A673 (cell line): Measurements from ENCODE around the gene COX5A. TPM values are rescaled to one million over a fixed set of nuclear protein-coding genes. Genes with fewer than 3 reads are reported as not detected.

ENCODE experiments used
- BruUV-seq: library from RNA; stranded (reverse); fragments of 400-500 nt; replicated peaks from 2 replicates; lab custom pipeline; 2021; lab: Mats Ljungman, UMichigan
- CTCF ChIA-PET: fragments of 300-600 bp; sonication (Branson Sonifier 250); formaldehyde crosslinking; loops from one replicate; lab custom pipeline; 2022; ENCODE audit warnings: antibody characterized with exemption; lab: Charles Lee
- POLR2A ChIA-PET: fragments of 300-600 bp; sonication (Branson Sonifier 250); formaldehyde crosslinking; loops from one replicate; lab custom pipeline; 2022; ENCODE audit warnings: antibody characterized with exemption; ENCODE audit not compliant: low non-redundant PET; lab: Charles Lee
- DNase-seq: peaks from one replicate; pipeline ENCODE4 v3.0.0-alpha.2; 2015; ENCODE audit warnings: low spot score
- H3K27ac ChIP-seq: fragments of 200-600 bp; sonication (generic); 2 replicates; pipeline ENCODE4 v1.5.1; 2016; ENCODE audit warnings: mixed run types, low read depth, mild to moderate bottlenecking, mixed read lengths, antibody characterized with exemption, low read length; ENCODE audit not compliant: poor library complexity, severe bottlenecking
- H3K27me3 ChIP-seq: fragments of 200-600 bp; sonication (generic); replicated peaks from 2 replicates; pipeline ENCODE4 v1.6.1; 2017; ENCODE audit warnings: mixed run types, low read depth, mild to moderate bottlenecking, mixed read lengths, antibody characterized with exemption, low read length; ENCODE audit not compliant: insufficient read depth, poor library complexity
- H3K36me3 ChIP-seq: fragments of 200-600 bp; sonication (generic); 2 replicates; pipeline ENCODE4 v1.6.1; 2016; ENCODE audit warnings: mixed run types, mild to moderate bottlenecking, mixed read lengths, antibody characterized with exemption, low read length; ENCODE audit not compliant: insufficient read depth, poor library complexity, severe bottlenecking
- H3K4me1 ChIP-seq: fragments of 200-600 bp; sonication (generic); 2 replicates; pipeline ENCODE4 v1.6.1; 2017; ENCODE audit warnings: mixed run types, mild to moderate bottlenecking, mixed read lengths, antibody characterized with exemption, low read length; ENCODE audit not compliant: insufficient read depth, poor library complexity, severe bottlenecking
- H3K4me3 ChIP-seq: fragments of 200-600 bp; sonication (generic); 2 replicates; pipeline ENCODE4 v1.5.1; 2016; ENCODE audit warnings: low read depth, mixed run types, mild to moderate bottlenecking, mixed read lengths, low read length; ENCODE audit not compliant: poor library complexity, severe bottlenecking
- H3K9me3 ChIP-seq: fragments of 200-600 bp; sonication (generic); 2 replicates; pipeline ENCODE4 v1.6.1; 2016; ENCODE audit warnings: mixed run types, low read depth, mild to moderate bottlenecking, mixed read lengths, antibody characterized with exemption, low read length; ENCODE audit not compliant: poor library complexity, severe bottlenecking
- EZH2 ChIP-seq: fragments of 200-600 bp; sonication (generic); IDR thresholded peaks from 2 replicates; pipeline ENCODE4 v1.6.1; 2017; ENCODE audit warnings: borderline replicate concordance, low read depth, mild to moderate bottlenecking, mixed read lengths, antibody characterized with exemption, low read length; ENCODE audit not compliant: poor library complexity, severe bottlenecking
- intact Hi-C: fragments of 100-400 bp; cut with micrococcal nuclease; formaldehyde crosslinking; loops from one replicate; pipeline ENCODE4 v1.10.0; 2022; ENCODE audit not compliant: unreplicated experiment
- total RNA-seq: library from RNA; stranded (reverse); gene quantifications from 2 replicates; pipeline ENCODE4 v1.2.3, GENCODE V29; 2021
- TF ChIP-seq, protein P1 (sequence below): fragments of 300-800, 200-600 bp; sonication (generic); conservative IDR thresholded peaks from 2 replicates; pipeline ENCODE4 v1.5.1; 2017; ENCODE audit warnings: low read depth, mild to moderate bottlenecking, antibody characterized with exemption, low read length, moderate library complexity, mixed read lengths

COX5A gene
- total RNA-seq, 1 experiment from 2014 or later = 354 TPM

- intact Hi-C loops = no loop called here
- POLR2A ChIA-PET = no interaction called here
These were observed 9.1 kb downstream of the COX5A start for GRCh38 chr15:74928771-74929198.

DNA sequence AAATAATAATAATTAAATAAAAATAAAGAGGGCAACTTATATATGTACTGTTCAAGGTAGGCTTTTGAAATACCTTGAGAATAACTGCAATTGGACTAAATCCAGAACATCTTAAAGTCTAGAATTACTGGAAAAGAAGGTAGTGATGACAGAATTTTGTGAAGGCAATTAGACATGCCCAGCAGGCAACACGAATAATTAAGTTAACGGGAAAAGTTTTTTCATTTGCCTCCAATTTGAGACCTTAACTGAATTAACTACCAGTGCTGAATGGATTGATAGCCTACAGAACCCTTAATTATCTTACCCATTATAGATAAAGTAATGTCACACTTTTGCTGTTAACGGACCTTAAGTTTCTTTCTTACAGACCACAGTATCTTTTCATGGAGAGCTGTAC lies 13.3 kb downstream of the COX5A start:
- DNase-seq = no peak
- Histone ChIP-seq H3K9me3 (no peaks in the 10 kb centered on the region), H3K4me1 (no peaks in the 10 kb centered on the region), H3K27ac (no peak overlapping the region), H3K36me3 (peaks cover 81% of the 10 kb centered on the region), H3K4me3 (no peak overlapping the region), H3K27me3 (no peaks in the 10 kb centered on the region)
- BruUV-seq = no TSS peak
- intact Hi-C loops = no loop called here
- ChIA-PET POLR2A (no interaction called here), CTCF (no interaction called here)
- TF ChIP-seq, protein P1, sequence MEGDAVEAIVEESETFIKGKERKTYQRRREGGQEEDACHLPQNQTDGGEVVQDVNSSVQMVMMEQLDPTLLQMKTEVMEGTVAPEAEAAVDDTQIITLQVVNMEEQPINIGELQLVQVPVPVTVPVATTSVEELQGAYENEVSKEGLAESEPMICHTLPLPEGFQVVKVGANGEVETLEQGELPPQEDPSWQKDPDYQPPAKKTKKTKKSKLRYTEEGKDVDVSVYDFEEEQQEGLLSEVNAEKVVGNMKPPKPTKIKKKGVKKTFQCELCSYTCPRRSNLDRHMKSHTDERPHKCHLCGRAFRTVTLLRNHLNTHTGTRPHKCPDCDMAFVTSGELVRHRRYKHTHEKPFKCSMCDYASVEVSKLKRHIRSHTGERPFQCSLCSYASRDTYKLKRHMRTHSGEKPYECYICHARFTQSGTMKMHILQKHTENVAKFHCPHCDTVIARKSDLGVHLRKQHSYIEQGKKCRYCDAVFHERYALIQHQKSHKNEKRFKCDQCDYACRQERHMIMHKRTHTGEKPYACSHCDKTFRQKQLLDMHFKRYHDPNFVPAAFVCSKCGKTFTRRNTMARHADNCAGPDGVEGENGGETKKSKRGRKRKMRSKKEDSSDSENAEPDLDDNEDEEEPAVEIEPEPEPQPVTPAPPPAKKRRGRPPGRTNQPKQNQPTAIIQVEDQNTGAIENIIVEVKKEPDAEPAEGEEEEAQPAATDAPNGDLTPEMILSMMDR = no peak
- TF ChIP-seq EZH2 = no peak

More at GRCh38 chr15:74928771-74929198, 9.1 kb downstream of the COX5A start:
- no TSS peak for BruUV-seq
- CTCF ChIA-PET = no interaction called here
- H3K27me3 ChIP-seq = no peaks in the 10 kb centered on the region
- no peak for DNase-seq
- H3K36me3 ChIP-seq = peaks cover 60% of the 10 kb centered on the region
- no peak overlapping the region for H3K27ac ChIP-seq
- no peaks in the 10 kb centered on the region for H3K9me3 ChIP-seq
- no peaks in the 10 kb centered on the region for H3K4me1 ChIP-seq
- TF ChIP-seq EZH2 = no peak
- TF ChIP-seq, protein P1 = no peak
- no peak overlapping the region for H3K4me3 ChIP-seq

GRCh38 chr15:74920456-74920855 lies 17.4 kb downstream of the COX5A start:
- no peaks in the 10 kb centered on the region for H3K9me3 ChIP-seq
- TF ChIP-seq EZH2 = no peak
- TF ChIP-seq, protein P1 = no peak
- DNase-seq = no peak
- H3K27me3 ChIP-seq = no peaks in the 10 kb centered on the region
- peaks cover 74% of the 10 kb centered on the region for H3K36me3 ChIP-seq
- ChIA-PET CTCF (no interaction called here), POLR2A (no interaction called here)
- no peak overlapping the region for H3K27ac ChIP-seq
- intact Hi-C loops = no loop called here
- no TSS peak for BruUV-seq
- no peaks in the 10 kb centered on the region for H3K4me1 ChIP-seq
- H3K4me3 ChIP-seq = no peak overlapping the region
